Measurements from ENCODE around the gene PAEP. TPM values are rescaled to one million over a fixed set of nuclear protein-coding genes. Genes with fewer than 3 reads are reported as not detected.
"Not testable (repeated sequence)": the region's sequence is repeated elsewhere in the genome, so short reads cannot be mapped to it uniquely, and the experiment has no call there.

PAEP gene
- total and polyA plus RNA-seq, 2 experiments from 2014 or later = not detected

DNA sequence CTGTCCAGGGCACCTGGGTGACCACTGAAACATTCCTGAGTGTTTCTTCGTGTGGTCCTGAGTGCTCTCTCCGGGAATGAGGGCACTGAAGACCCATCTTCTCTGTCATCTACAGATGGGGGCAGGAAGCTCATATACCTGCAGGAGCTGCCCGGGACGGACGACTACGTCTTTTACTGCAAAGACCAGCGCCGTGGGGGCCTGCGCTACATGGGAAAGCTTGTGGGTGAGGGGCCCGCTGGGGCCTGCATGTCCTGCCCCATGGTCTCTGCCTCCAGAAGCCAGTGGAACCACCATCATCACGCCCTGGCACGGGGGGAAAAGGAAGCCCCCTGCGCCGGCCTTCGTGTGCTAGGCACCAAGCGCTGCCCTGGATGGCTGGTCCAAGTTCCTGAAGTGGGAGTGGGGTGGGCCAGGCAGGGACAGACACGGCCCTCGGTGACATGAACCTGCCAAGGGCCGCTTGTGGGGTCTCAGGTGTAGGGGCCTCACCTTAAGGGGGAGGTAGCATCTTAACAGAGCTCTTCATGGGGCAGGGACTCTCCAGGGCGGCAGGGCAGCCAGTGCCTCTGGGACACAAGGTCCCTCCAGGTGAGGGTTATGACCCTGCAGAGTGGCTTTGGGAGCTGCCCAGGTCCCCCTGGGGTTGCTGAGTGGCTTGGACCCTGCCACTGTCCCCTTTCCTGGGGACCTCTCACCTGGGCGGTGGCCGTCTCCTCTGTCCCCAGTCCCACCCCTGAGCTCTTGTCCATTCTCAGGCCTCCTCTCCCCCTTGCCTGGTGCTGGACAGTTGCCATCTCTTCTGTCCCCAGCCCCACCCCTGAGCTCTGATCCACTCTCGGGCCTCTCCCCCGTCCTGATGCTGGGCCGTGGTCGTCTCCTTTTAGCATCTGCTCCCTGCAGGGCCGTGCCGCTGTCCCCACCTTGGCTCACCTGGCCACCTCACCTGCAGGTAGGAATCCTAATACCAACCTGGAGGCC lies 13.5 kb upstream of the PAEP start:
- H3K9me2 ChIP-seq (ENCODE audit: insufficient read depth) = no peaks in the 10 kb centered on the region
- WGBS, 2 experiments (ENCODE audit: low coverage in 1 of 2, low lambda C conversion rate in 2 of 2, missing lambda C conversion rate in 2 of 2) = 64 to 67% methylated on average over 23 to 28 of the region's 28 CpGs

DNA sequence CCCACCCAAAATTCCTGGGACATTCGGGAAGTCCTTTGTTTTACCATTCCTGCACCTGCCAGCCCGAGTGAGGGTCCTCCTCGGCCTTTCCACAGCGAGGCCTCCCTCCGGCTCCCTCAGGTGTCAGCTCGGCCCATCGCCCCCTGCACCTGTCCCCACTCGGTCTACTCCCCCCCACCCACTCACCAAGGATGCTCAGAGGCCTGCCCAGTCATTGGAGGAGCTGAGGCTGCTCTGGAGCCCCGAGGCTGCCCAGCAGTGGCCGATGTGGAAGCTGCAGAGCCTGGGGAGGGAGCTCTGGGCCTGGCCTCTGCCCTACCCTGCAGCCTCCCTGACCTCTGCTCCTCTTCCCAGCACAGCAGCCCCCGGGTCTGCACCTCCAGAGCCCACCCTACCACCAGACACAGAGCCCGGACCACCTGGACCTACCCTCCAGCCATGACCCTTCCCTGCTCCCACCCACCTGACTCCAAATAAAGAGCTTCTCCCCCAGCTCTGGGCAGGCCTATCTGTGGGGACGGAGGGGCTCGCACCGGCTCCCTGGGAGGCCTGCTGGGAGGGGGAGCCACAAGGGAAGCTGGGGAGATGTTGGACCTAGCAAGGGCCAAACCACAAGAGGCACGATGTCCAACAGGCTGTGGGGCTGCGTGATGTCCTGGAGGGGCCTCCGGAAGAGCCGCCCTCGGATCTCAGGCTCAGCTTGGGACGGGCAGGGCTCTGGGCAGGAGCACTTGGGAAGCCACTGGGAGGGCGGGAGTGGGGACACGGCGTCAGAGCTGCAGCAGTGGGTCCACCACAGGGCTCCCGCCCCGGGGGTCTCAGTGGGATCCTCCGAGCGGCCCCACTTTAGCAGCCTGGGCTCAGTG lies 11.8 kb upstream of the PAEP start:
- DNase-seq; H3K27me3 ChIP-seq (replicated peaks; ENCODE audit: insufficient read depth); H3K9me2 ChIP-seq (ENCODE audit: insufficient read depth); H3K79me2 ChIP-seq (ENCODE audit: insufficient read depth); in situ Hi-C loops (cut with MboI); H3K4me1 ChIP-seq (ENCODE audit: insufficient read depth); H3K36me3 ChIP-seq (ENCODE audit: low read depth); H3K9ac ChIP-seq; H3K4me2 ChIP-seq (ENCODE audit: unreplicated experiment); H4K20me1 ChIP-seq (ENCODE audit: insufficient read depth); H2AFZ ChIP-seq; H3K27ac ChIP-seq; H3F3A ChIP-seq (ENCODE audit: insufficient read depth); H3K4me3 ChIP-seq; H3K9me3 ChIP-seq (ENCODE audit: low read depth): not testable (repeated sequence)
- WGBS, 2 experiments (ENCODE audit: low coverage in 1 of 2, low lambda C conversion rate in 2 of 2, missing lambda C conversion rate in 2 of 2) = 53 to 65% methylated on average over 18 to 28 of the region's 28 CpGs

More for the DNA sequence above, 13.5 kb upstream of the PAEP start:
- no peak overlapping the region for H2AFZ ChIP-seq
- no peaks in the 10 kb centered on the region for H3K79me2 ChIP-seq (ENCODE audit: insufficient read depth)
- no peaks in the 10 kb centered on the region for H3K36me3 ChIP-seq (ENCODE audit: low read depth)
- in situ Hi-C loops (cut with MboI) = no loop called here
- H3K9ac ChIP-seq = no peak overlapping the region
- no peak overlapping the region for H3K27ac ChIP-seq
- TF ChIP-seq EZH2phosphoT487 (IDR thresholded peaks at IDR 0.05; ENCODE audit: insufficient read depth, low read depth) = no peak
- TF ChIP-seq EZH2 (IDR thresholded peaks at IDR 0.05; ENCODE audit: insufficient read depth, poor library complexity, severe bottlenecking) = no peak
- no peaks in the 10 kb centered on the region for H3K4me1 ChIP-seq (ENCODE audit: insufficient read depth)
- no peaks in the 10 kb centered on the region for H3K9me3 ChIP-seq (ENCODE audit: low read depth)
- DNase-seq = no peak
- H4K20me1 ChIP-seq (ENCODE audit: insufficient read depth) = no peaks in the 10 kb centered on the region
- H3K4me3 ChIP-seq = no peak overlapping the region
- H3F3A ChIP-seq (ENCODE audit: insufficient read depth) = no peaks in the 10 kb centered on the region
- no peak overlapping the region for H3K4me2 ChIP-seq (ENCODE audit: unreplicated experiment)
- no peaks in the 10 kb centered on the region for H3K27me3 ChIP-seq (replicated peaks; ENCODE audit: insufficient read depth)

DNA sequence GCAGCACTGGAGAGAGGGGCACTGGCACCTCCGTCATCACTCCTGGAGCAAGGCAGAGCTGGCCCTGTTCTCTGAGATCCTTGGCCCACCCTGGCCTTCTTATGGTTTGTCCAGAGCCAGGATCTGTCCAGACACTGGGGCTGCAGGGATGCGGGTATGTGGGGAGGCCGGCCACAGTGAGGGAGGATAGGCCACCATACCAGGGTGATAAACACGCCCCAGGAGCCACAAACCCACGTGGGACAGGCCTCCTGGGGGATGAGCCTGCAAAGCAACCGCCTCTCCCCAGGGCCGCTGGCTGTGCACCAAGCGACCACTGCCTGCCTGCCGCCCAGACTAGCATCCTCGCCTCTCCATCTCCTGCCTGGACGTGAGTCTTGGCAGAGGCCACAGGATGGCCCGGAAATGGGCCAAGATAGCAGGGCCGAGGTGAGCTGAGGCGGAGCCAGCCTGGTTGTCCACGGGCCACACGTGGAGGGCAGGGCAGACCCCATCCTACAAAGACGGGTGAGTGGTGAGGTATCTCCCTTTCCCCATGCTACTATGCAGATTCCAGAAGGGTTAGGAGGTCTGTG lies 11.1 kb upstream of the PAEP start:
- in situ Hi-C loops (cut with MboI) = no loop called here
- Histone ChIP-seq H3K4me3 (no peak overlapping the region), H3F3A (ENCODE audit: insufficient read depth) (no peaks in the 10 kb centered on the region), H4K20me1 (ENCODE audit: insufficient read depth) (no peaks in the 10 kb centered on the region), H3K27me3 (replicated peaks; ENCODE audit: insufficient read depth) (no peaks in the 10 kb centered on the region; the same call in 1 of the 2 replicates), H3K9me2 (ENCODE audit: insufficient read depth) (no peaks in the 10 kb centered on the region), H3K27ac (no peak overlapping the region), H2AFZ (no peak overlapping the region), H3K4me1 (ENCODE audit: insufficient read depth) (no peaks in the 10 kb centered on the region), H3K9me3 (ENCODE audit: low read depth) (no peaks in the 10 kb centered on the region), H3K4me2 (ENCODE audit: unreplicated experiment) (no peak overlapping the region), H3K36me3 (ENCODE audit: low read depth) (no peaks in the 10 kb centered on the region), H3K9ac (no peak overlapping the region), H3K79me2 (ENCODE audit: insufficient read depth) (no peaks in the 10 kb centered on the region)
- DNase-seq = no peak
- 47 to 53% methylated on average over 17 of the region's 17 CpGs for WGBS, 2 experiments (ENCODE audit: low coverage in 1 of 2, low lambda C conversion rate in 2 of 2, missing lambda C conversion rate in 2 of 2)
- TF ChIP-seq EZH2phosphoT487 (IDR thresholded peaks at IDR 0.05; ENCODE audit: insufficient read depth, low read depth) (no peak), EZH2 (IDR thresholded peaks at IDR 0.05; ENCODE audit: insufficient read depth, poor library complexity, severe bottlenecking) (no peak)

DNA sequence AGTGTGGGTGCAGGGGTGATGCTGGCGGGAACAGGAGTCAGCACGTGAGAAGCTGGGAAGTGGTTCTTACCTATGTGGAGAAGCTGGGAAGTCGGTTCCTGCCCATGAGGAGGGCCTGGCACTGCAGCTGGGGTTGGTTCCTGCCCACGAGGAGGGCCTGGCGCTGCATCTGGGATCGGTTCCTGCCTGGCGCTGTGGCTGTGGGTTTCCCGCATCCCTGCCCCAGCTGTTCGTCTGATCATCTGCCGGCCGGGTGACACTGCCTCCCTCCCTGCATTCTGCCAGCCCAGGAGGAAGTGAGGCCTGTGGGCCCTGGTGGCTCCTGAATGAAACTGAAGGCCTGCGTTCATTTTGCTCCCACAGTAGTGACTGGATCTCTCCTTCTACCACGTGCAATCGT lies 10.5 kb upstream of the PAEP start:
- DNase-seq = no peak
- no peaks in the 10 kb centered on the region for H3K9me3 ChIP-seq (ENCODE audit: low read depth)
- 4 to 7% methylated on average over 14 of the region's 14 CpGs for WGBS, 2 experiments (ENCODE audit: low coverage in 1 of 2, low lambda C conversion rate in 2 of 2, missing lambda C conversion rate in 2 of 2)
- no peak overlapping the region for H3K27ac ChIP-seq
- no peaks in the 10 kb centered on the region for H3K79me2 ChIP-seq (ENCODE audit: insufficient read depth)
- H3K4me1 ChIP-seq (ENCODE audit: insufficient read depth) = no peaks in the 10 kb centered on the region
- H4K20me1 ChIP-seq (ENCODE audit: insufficient read depth) = no peaks in the 10 kb centered on the region
- no peaks in the 10 kb centered on the region; the same call in 1 of the 2 replicates for H3K27me3 ChIP-seq (replicated peaks; ENCODE audit: insufficient read depth)
- H3K4me2 ChIP-seq (ENCODE audit: unreplicated experiment) = no peak overlapping the region
- H3K4me3 ChIP-seq = no peak overlapping the region
- no peaks in the 10 kb centered on the region for H3K9me2 ChIP-seq (ENCODE audit: insufficient read depth)
- in situ Hi-C loops (cut with MboI) = no loop called here
- TF ChIP-seq EZH2 (IDR thresholded peaks at IDR 0.05; ENCODE audit: insufficient read depth, poor library complexity, severe bottlenecking) = no peak
- no peak for TF ChIP-seq EZH2phosphoT487 (IDR thresholded peaks at IDR 0.05; ENCODE audit: insufficient read depth, low read depth)
- H3K36me3 ChIP-seq (ENCODE audit: low read depth) = no peaks in the 10 kb centered on the region
- no peaks in the 10 kb centered on the region for H3F3A ChIP-seq (ENCODE audit: insufficient read depth)
- no peak overlapping the region for H3K9ac ChIP-seq
- H2AFZ ChIP-seq = no peak overlapping the region

Measured in GM23248 (cell line).